ENCODE results near the gene CHCHD10. TPM values are rescaled to one million over a fixed set of nuclear protein-coding genes. Genes with fewer than 3 reads are reported as not detected.

The CHCHD10 gene
- total RNA-seq, 1 donor from 2014 or later, result 87.2 TPM

DNA sequence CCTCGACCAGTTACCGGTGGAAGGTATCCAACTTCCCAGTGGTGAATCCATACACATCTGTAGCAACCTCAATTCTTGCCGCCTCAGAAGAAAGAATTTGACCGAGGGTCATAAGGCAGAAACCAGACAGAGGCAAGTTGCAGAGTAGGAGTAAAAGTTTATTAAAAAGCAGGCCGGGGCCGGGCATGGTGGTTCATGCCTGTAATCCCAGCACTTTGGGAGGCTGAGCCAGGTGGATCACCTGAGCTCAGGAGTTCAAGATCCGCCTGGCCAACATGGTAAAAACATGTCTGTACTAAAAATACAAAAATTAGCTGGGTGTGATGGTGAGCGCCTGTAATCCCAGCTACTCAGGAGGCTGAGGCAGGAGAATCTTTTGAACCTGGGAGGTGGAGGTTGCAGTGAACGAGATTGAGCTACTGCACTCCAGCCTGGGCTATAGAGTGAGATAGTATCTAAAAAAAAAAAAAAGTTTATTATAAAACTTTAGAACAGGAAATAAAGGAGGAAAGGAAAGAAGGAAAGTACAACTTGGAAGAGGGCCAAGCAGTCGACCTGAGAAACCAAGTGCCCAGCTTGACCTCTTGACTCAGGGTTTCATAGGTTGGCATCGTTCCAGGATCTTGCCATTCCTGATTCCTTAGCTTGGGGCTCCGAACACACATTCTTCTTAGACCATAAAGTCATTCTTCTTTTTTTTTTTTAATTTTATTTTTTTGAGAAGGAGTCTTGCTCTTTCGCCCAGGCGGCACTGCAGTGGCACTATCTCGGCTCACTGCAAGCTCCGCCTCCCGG is 49.2 kb downstream of the CHCHD10 start:
- H3K4me1 Mint-ChIP-seq (ENCODE audit: unreplicated experiment), result peaks cover 5% of the 10 kb centered on the region
- TF ChIP-seq, protein P1, sequence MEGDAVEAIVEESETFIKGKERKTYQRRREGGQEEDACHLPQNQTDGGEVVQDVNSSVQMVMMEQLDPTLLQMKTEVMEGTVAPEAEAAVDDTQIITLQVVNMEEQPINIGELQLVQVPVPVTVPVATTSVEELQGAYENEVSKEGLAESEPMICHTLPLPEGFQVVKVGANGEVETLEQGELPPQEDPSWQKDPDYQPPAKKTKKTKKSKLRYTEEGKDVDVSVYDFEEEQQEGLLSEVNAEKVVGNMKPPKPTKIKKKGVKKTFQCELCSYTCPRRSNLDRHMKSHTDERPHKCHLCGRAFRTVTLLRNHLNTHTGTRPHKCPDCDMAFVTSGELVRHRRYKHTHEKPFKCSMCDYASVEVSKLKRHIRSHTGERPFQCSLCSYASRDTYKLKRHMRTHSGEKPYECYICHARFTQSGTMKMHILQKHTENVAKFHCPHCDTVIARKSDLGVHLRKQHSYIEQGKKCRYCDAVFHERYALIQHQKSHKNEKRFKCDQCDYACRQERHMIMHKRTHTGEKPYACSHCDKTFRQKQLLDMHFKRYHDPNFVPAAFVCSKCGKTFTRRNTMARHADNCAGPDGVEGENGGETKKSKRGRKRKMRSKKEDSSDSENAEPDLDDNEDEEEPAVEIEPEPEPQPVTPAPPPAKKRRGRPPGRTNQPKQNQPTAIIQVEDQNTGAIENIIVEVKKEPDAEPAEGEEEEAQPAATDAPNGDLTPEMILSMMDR (conservative IDR thresholded peaks at IDR 0.05), result no peak
- H3K9me3 Mint-ChIP-seq, result no peaks in the 10 kb centered on the region
- no peak for DNase-seq (ENCODE audit: extremely low spot score, unreplicated experiment)
- H3K36me3 Mint-ChIP-seq, result peaks cover 5% of the 10 kb centered on the region
- peak overlapping the region; percentile 39 for H3K4me3 Mint-ChIP-seq
- H3K27me3 Mint-ChIP-seq, result no peaks in the 10 kb centered on the region
- H3K27ac Mint-ChIP-seq, result no peak overlapping the region

DNA sequence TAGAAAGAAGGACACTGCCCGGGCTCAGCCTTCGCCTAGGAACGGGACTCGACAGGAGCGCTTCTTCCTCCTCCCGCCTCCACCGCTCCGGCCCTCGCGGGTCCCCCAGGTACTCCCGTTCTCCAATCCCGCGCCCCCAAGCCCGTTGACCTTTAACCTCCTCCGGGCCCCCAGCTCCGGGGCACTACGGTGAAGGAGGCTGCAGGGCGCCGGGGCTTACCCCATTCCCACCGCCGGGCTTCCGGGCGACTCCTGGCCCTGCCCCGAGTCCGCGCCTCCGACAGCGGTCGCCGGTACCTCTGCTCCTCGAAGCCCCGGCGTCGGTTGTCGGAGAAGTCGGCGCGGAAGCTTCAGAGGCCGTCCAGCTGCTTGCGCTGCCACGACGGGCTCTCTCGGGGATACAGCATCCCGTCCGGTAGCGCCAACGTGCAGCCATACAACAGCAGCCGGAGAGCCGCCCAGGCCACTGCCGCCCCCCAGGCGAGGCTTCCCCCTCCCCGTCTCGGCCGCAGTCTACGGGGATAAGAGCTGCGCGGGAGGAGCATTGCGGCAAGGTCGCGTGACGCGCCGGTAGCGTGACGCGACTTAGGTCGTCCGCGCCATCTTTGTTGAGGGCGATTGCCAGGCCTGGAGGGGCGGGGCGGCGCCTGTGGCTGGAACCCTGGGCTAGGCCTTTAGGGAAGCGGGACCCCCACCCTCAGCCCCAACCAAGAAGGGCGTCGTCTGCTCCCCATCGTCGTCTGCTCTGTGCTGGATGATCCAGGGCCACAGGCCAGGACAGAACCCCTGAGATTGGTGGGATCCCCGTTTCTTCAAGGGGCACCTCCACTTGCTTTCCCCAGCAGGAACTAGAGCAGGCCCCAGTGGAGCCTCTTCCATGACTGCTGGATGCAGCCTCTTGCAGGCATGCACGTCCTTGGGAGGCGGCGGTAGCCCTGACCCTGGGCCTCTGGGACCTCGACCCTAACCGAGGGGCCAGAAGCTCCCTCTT is 50.7 kb downstream of the CHCHD10 start:
- Mint-ChIP-seq H3K4me3 (peak overlapping the region; percentile 86), H3K9me3 (no peaks in the 10 kb centered on the region), H3K4me1 (ENCODE audit: unreplicated experiment) (peaks cover 5% of the 10 kb centered on the region), H3K27me3 (no peaks in the 10 kb centered on the region), H3K27ac (peak overlapping the region; percentile 81), H3K36me3 (peaks cover 5% of the 10 kb centered on the region)
- peak; percentile 87 for DNase-seq (ENCODE audit: extremely low spot score, unreplicated experiment)
- TF ChIP-seq, protein P1 (conservative IDR thresholded peaks at IDR 0.05), result no peak

Other genes with a start within 250 kb of the CHCHD10 start
- gene IGLL1, start 187.7 kb downstream of the CHCHD10 start, total RNA-seq (ENCODE audit: low replicate concordance), result not detected in 2 replicates
- gene DRICH1, start 135.7 kb downstream of the CHCHD10 start, total RNA-seq (ENCODE audit: low replicate concordance), result 0.43 and 1.00 TPM in 2 replicates
- not detected in 2 replicates for gene RGL4, start 77.0 kb downstream of the CHCHD10 start, total RNA-seq (ENCODE audit: low replicate concordance)
- gene ZNF70, start 16.9 kb downstream of the CHCHD10 start, total RNA-seq (ENCODE audit: low replicate concordance), result 10.7 and 12.3 TPM in 2 replicates
- gene VPREB3, start 13.5 kb downstream of the CHCHD10 start, total RNA-seq (ENCODE audit: low replicate concordance), result 0.92 TPM in 1 of 2 replicates, not detected in the other
- 1.7 TPM in 1 of 2 replicates, not detected in the other for gene C22orf15, start 5.0 kb downstream of the CHCHD10 start, total RNA-seq (ENCODE audit: low replicate concordance)
- gene MMP11, start 4.9 kb upstream of the CHCHD10 start, total RNA-seq (ENCODE audit: low replicate concordance), result 17.8 and 31.6 TPM in 2 replicates
- gene SMARCB1, start 19.0 kb upstream of the CHCHD10 start, total RNA-seq (ENCODE audit: low replicate concordance), result 99.5 and 159 TPM in 2 replicates
- gene DERL3, start 71.0 kb upstream of the CHCHD10 start, total RNA-seq (ENCODE audit: low replicate concordance), result 2.6 and 9.5 TPM in 2 replicates
- gene SLC2A11, start 89.9 kb upstream of the CHCHD10 start, total RNA-seq (ENCODE audit: low replicate concordance), result 19.6 and 32.1 TPM in 2 replicates
- gene MIF, start 126.4 kb upstream of the CHCHD10 start, total RNA-seq (ENCODE audit: low replicate concordance), result 436 and 570 TPM in 2 replicates
- 0.50 TPM in 1 of 2 replicates, not detected in the other for gene GSTT2B, start 193.2 kb upstream of the CHCHD10 start, total RNA-seq (ENCODE audit: low replicate concordance)
- not detected in 2 replicates for gene DDTL, start 198.9 kb upstream of the CHCHD10 start, total RNA-seq (ENCODE audit: low replicate concordance)
- 104 and 131 TPM in 2 replicates for gene DDT, start 206.5 kb upstream of the CHCHD10 start, total RNA-seq (ENCODE audit: low replicate concordance)
- gene GSTT2, start 212.2 kb upstream of the CHCHD10 start, total RNA-seq (ENCODE audit: low replicate concordance), result 1.3 TPM in 1 of 2 replicates, not detected in the other
- gene GSTT4, start 237.5 kb upstream of the CHCHD10 start, total RNA-seq (ENCODE audit: low replicate concordance), result not detected in 2 replicates
- 57.1 and 73.9 TPM in 2 replicates for gene CABIN1, start 243.3 kb upstream of the CHCHD10 start, total RNA-seq (ENCODE audit: low replicate concordance)

All from type B pancreatic cell (in vitro differentiated cells).